Tongue (tissue), 2 donors: ENCODE data around the gene PDLIM7. TPM values are rescaled to one million over a fixed set of nuclear protein-coding genes. Genes with fewer than 3 reads are reported as not detected.
A peak's percentile ranks its signal among the peaks of the same experiment; 100 is the strongest.
"Not testable (repeated sequence)": the region's sequence is repeated elsewhere in the genome, so short reads cannot be mapped to it uniquely, and the experiment has no call there.

Experiments
- DNase-seq: peaks from one replicate; pipeline ENCODE4 v3.0.0-alpha.2; 2015
- total RNA-seq: library from RNA; depleted of rRNA; stranded (reverse); fragments of >200 nt; gene quantifications from one replicate; pipeline ENCODE4 v1.2.3, GENCODE V29; 2014

Gene PDLIM7
- 83.0 TPM for total RNA-seq

GRCh38 chr5:177497292-177498012, at the start of gene PDLIM7:
TSS of gene PDLIM7 (minus strand) at chr5:177497604. CDS start at chr5:177496512, 1,092 bp downstream.
- DNase-seq, result peak; percentile 98

GRCh38 chr5:177546258-177546741, 48.9 kb upstream of the PDLIM7 start:
- DNase-seq, result peak; percentile 73

DNA sequence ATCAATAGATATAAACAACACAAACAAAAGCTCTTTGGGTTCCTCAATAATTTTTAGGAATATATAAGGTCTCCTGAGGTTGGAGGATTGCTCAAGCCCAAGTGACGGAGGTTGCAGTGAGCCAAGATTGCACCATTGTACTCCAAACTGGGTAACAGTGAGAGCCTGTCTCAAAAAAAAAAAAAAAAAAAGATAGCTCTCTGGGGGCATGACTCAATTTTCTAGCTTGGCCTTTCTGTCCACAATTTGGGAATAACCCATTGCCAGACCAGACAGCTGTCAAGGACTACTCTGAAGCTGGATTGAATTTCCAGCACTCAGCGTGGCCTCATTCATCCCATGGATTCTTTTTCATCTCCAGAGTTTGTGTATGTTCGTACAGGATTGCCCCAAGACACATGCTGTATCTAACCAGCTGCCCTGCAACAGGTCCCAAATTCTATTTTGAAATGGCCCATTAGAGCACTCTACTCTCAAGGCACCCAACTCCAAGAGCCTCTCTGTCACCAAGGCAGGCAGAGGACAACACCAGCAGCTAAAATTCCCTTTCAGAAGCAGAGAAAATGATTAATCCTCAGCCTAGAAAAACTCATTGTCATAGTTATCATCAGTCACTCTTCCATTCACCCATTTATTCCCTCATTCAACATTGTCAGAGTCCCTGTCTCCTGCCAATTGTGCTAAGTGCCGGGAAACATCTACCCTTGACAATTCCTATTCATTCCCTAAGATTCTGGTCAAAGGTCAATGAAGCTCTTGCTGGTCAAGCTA, 48.3 kb upstream of the PDLIM7 start:
- DNase-seq, result peak; percentile 85

DNA sequence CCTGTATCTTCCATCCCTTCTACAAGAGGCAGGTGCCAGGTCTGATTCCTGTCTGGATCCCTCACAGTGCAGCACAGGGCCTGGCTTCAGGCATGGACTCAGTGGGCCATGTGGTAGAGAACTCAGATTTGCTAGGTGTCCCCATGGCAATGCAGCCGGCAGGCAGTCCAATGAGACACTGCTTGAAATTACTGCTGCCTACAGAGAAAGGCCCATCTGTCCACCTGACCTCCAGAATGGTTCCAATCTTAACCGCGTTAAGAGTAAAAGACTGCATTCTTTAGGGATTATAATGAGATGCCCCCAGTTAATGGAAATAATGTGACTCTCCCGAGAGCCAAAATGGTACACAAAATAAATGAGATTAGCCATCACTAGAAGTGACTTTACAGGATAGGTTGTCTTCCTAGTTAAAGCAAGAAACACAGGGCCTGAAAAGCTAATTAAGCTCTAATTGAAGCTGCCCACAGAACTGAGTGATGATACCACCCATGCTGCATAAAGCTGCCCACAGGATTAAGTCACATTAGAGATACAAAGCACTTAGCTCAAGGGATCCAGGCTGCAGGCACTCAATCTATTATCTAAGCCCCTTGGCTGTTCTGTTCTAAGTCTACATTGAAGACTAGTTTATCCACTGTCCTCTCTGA, 45.5 kb upstream of the PDLIM7 start:
- no peak for DNase-seq

DNA sequence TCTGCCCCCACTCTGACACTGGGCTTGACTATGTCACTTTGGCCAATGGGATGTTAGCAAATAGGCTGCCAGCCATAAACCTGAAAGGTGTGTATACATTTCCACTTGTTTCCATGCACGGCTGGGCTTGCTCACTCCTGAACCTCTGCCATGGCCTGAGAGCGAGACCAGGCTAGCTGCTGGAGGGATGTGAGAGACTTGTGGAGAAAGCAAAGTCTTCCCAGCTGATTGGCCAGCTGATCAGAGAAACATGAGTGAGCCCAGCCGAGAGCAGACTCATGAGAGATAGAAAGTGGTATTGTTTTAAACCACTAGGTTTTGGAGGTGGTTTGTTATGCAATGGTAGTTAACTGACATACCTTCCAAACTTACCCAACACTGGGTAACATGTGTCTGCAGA, 43.0 kb upstream of the PDLIM7 start:
- DNase-seq, result no peak

GRCh38 chr5:177539411-177539810, 42.0 kb upstream of the PDLIM7 start:
- no peak for DNase-seq

DNA sequence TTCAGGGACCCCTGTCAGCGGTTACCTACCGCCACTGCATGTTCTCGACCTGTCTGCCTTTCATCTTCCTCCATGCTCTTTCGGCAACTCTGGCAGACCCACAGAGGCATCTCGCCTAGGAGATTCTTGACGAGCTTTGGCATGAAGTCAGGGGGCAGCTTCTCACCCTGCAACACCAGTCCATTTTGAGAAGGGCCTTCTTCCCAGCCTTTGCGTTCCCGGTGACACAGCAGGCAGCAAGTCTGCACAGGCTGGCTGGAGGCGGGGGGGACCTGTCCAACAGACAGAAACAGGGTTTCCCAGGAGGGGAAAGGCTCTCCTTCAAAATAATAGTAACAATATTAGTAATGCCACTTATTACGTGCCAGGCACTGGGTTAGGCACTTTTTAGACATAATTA, 41.5 kb upstream of the PDLIM7 start:
- no peak for DNase-seq

- DNase-seq, result peak; percentile 46
Observed at GRCh38 chr5:177537389-177538361, 40.3 kb upstream of the PDLIM7 start.

GRCh38 chr5:177536386-177536785, 39.0 kb upstream of the PDLIM7 start:
- DNase-seq, result no peak

DNA sequence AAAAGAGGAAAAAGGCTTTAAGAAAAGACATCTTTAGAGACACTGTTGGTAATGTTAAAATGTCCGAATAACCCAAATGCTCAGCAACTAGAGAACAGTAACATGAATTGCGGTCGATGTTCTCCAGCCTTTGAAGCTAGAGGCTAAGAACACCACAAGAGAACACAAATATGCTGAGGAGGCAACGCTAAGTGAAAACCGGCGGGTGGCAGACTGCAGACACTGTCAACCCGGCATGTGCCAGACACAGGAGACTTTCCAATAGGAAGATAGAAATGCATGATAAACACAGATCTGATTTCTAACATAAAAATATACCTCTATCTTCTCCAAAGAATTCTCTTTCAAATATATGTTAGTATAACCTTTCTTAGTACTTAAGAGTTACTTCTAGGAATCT, 37.7 kb upstream of the PDLIM7 start:
- no peak for DNase-seq

- DNase-seq, result not testable (repeated sequence)
Observed at GRCh38 chr5:177534433-177534832, 37.0 kb upstream of the PDLIM7 start.

DNA sequence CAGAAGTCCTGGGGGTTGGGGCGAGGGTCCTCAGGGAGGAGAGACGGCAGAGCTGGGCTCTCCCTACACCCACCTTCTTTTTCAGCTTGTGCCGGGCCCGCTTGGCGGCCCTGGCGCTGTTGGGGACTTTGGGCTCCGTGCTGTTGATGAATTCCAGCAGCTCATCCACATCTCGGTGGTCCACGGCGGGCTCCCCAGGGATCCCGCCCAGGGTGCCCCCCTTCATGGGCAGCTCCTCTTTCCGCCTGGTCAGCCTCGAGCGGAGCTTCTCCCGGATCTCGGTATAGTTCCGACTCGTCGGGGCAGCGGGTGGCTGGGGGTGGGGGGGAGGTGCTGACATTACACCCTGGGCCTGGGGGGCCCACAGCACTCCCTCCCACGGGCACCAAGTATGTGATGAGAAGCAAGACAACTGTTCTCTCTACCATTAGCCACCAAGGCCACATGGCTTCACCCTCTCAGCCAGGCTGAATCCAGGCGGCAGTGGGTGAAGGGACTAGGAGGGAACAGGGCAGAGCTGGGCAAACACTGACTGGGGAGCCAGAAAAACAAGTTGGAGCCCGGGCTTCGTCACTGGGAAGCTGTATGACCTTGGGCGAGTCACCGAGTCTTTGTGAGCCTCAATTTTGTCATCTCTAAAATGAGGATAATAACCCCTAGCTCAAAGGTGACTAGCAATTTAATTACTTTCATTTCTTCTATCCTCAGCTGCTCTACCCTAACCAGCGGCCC, 34.0 kb upstream of the PDLIM7 start:
- DNase-seq, result no peak

GRCh38 chr5:177530638-177531037, 33.2 kb upstream of the PDLIM7 start:
- no peak for DNase-seq

DNA sequence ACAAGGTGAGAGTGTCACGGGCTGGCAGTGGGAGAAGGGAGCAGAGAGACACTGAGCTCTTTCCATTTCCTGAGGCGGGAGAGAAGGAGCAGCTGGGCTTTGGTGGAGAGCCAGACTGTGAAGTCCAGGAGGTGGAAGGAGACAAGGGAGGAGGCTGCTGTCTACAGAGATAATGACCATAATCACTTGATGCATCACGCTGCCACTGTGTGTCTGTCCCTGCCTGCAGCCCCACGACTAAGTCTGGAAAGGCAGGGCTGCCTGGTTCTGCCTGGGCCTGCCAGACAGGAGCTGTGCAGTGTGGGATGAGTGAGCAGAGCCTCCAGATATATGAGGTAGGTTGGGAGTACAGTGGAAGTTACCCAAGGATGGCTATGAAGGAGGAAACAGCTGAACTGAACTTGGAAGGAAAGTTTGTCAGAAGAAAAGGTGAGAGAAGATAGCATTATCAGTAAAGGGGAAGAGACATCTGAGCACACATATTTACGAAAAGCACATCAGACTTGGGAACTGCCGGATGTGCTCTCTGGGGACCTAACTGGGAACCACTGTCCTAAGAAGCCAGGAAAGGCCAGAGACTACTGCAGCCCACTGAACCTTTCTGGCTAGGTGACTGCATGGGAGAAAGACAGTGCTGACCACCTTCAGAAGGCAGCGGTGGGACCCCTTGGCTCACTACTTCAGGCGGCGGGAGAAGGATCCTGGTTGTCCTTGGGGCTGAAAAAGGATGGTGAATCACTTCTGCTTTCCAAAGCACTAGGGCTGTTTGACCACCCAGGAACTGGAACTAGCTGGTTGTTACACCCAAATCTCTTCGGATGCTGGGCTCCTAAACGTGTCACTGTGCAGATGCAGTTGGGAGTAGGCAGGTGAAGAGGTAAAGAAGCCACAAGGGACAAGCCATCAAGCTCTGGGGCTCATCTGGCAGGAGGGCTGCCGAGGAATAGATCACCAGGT, 32.1 kb upstream of the PDLIM7 start:
- no peak for DNase-seq

GRCh38 chr5:177528631-177529030, 31.2 kb upstream of the PDLIM7 start:
- DNase-seq, result no peak

DNA sequence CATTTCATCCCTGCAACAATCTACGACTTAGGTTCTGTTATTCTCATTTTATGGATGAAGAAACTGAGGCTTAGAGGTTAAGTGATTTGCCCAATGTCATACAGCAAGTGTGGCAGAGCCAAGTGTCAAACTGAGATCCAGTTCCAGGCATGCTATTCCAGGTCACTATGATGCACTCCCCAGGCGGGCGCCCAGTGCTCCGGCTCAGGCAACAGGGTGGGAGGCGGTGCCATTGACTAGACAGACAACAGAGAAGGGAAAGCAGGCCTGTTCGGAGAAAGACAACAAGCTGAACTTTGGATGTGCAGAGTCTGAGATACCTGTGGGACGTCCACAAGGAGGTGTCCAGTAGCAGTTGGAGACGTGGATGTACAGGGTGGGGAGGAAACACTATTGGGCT, 30.2 kb upstream of the PDLIM7 start:
- no peak for DNase-seq

DNA sequence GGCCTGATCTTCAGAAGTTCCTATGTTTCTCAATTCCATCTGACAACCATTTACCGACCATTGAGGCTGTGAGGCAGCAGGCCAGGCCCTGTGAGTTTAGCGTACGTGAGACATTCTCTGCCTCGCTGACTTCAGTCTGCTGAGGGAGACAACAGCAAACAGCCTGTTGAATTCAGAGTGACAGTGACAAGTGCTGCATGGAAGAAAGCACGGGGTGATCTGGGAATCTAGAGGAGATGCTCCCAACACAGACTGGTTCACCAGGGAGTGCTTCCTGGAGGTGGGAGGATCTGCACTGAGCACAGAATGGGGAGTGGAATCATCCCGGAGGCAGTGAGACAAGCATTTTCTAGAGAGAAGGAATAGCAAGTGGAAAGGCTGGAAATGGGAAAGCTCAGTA, 29.4 kb upstream of the PDLIM7 start:
- DNase-seq, result peak; percentile 40

- no peak for DNase-seq
Observed at GRCh38 chr5:177526191-177526590, 28.8 kb upstream of the PDLIM7 start.

DNA sequence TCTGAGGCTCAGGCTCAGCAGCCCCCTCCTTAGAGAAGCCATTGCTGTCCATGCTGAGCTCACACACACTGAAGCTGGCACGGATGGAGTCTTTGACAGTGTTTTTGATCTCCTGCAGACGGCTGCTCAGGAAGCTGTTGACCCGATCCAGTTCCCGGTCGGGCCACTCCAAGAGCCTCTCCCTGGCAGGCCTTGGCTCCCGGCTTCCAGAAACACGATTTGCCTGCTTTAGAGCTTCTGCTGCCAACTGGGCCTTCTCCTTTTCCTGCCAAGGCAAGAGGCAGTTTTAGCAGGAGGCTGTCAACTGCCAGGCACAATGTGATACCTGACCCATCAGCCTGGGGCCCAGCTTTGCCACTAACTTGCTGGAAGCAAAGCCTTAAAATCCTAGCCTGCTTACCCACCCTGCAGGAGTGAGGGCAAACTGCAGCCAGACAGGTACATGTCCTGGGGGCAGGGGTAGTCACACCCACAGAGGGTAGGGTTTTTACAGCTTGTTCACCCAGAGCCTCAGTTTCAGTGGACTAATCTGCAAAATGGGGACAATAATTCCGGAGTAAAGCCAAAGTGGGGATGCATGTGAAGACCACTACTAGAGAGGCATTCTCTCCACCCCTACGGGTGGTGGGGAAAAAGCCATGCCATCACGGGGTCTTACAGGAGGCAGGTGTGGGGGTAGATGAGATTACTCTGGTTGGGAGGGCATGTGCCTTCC, 27.7 kb upstream of the PDLIM7 start:
- DNase-seq, result no peak
